Measurements from ENCODE around the gene MFSD8.

Gene MFSD8

GRCh38 chr4:127881563-127881864 lies 83.5 kb downstream of the MFSD8 start:
- H3K36me3 ChIP-seq (ENCODE audit: control insufficient read depth, low read depth, low read length) = peaks cover 39% of the 10 kb centered on the region
- H3K9me3 ChIP-seq (ENCODE audit: control insufficient read depth, low read depth, low read length) = no peaks in the 10 kb centered on the region

GRCh38 chr4:127880763-127881562 lies 84.0 kb downstream of the MFSD8 start, which contains the start of gene PLK4:
Gene PLK4 (plus strand): TSS chr4:127880893. CDS start chr4:127881135, 242 bp downstream.
- Histone ChIP-seq H3K4me3 (ENCODE audit: low read length) (peak within 1 kb of the TSS; percentile 78), H3K27me3 (ENCODE audit: control insufficient read depth, insufficient read depth, low read length) (no peaks in the 10 kb centered on the region), H3K27ac (ENCODE audit: low read length) (peak within 1 kb of the TSS; percentile 94), H3K36me3 (ENCODE audit: control insufficient read depth, low read depth, low read length) (peaks cover 34% of the 10 kb centered on the region), H3K4me1 (ENCODE audit: control insufficient read depth, low read depth, low read length) (peaks cover 5% of the 10 kb centered on the region), H3K9me3 (ENCODE audit: control insufficient read depth, low read depth, low read length) (no peaks in the 10 kb centered on the region), H3K9ac (ENCODE audit: low read length) (peak within 1 kb of the TSS; percentile 96)

More at GRCh38 chr4:127881563-127881864, 83.5 kb downstream of the MFSD8 start:
- Histone ChIP-seq H3K9ac (ENCODE audit: low read length) (peak overlapping the region; percentile 96), H3K27me3 (ENCODE audit: control insufficient read depth, insufficient read depth, low read length) (no peaks in the 10 kb centered on the region), H3K4me1 (ENCODE audit: control insufficient read depth, low read depth, low read length) (peaks cover 5% of the 10 kb centered on the region), H3K27ac (ENCODE audit: low read length) (peak overlapping the region; percentile 6), H3K4me3 (ENCODE audit: low read length) (peak overlapping the region; percentile 78)

- H3K27me3 ChIP-seq (ENCODE audit: control insufficient read depth, insufficient read depth, low read length) = no peaks in the 10 kb centered on the region
- no peak overlapping the region for H3K4me3 ChIP-seq (ENCODE audit: low read length)
- H3K9ac ChIP-seq (ENCODE audit: low read length) = no peak overlapping the region
- H3K4me1 ChIP-seq (ENCODE audit: control insufficient read depth, low read depth, low read length) = no peaks in the 10 kb centered on the region
- H3K27ac ChIP-seq (ENCODE audit: low read length) = no peak overlapping the region
- H3K36me3 ChIP-seq (ENCODE audit: control insufficient read depth, low read depth, low read length) = no peaks in the 10 kb centered on the region
- H3K9me3 ChIP-seq (ENCODE audit: control insufficient read depth, low read depth, low read length) = no peaks in the 10 kb centered on the region
Measured at GRCh38 chr4:127875791-127876190, 89.2 kb downstream of the MFSD8 start.

- Histone ChIP-seq H3K4me3 (ENCODE audit: low read length) (no peak overlapping the region), H3K4me1 (ENCODE audit: control insufficient read depth, low read depth, low read length) (no peaks in the 10 kb centered on the region), H3K27me3 (ENCODE audit: control insufficient read depth, insufficient read depth, low read length) (no peaks in the 10 kb centered on the region), H3K27ac (ENCODE audit: low read length) (no peak overlapping the region), H3K36me3 (ENCODE audit: control insufficient read depth, low read depth, low read length) (no peaks in the 10 kb centered on the region), H3K9ac (ENCODE audit: low read length) (no peak overlapping the region), H3K9me3 (ENCODE audit: control insufficient read depth, low read depth, low read length) (no peaks in the 10 kb centered on the region)
Measured at GRCh38 chr4:127870688-127871087, 94.3 kb downstream of the MFSD8 start.

GRCh38 chr4:127870281-127870680 lies 94.7 kb downstream of the MFSD8 start:
- H3K36me3 ChIP-seq (ENCODE audit: control insufficient read depth, low read depth, low read length) = no peaks in the 10 kb centered on the region
- H3K9me3 ChIP-seq (ENCODE audit: control insufficient read depth, low read depth, low read length) = no peaks in the 10 kb centered on the region
- no peak overlapping the region for H3K4me3 ChIP-seq (ENCODE audit: low read length)
- H3K27me3 ChIP-seq (ENCODE audit: control insufficient read depth, insufficient read depth, low read length) = no peaks in the 10 kb centered on the region
- H3K9ac ChIP-seq (ENCODE audit: low read length) = no peak overlapping the region
- H3K27ac ChIP-seq (ENCODE audit: low read length) = no peak overlapping the region
- H3K4me1 ChIP-seq (ENCODE audit: control insufficient read depth, low read depth, low read length) = no peaks in the 10 kb centered on the region

GRCh38 chr4:127868196-127868595 lies 96.8 kb downstream of the MFSD8 start:
- Histone ChIP-seq H3K9me3 (ENCODE audit: control insufficient read depth, low read depth, low read length) (no peaks in the 10 kb centered on the region), H3K4me1 (ENCODE audit: control insufficient read depth, low read depth, low read length) (no peaks in the 10 kb centered on the region), H3K36me3 (ENCODE audit: control insufficient read depth, low read depth, low read length) (no peaks in the 10 kb centered on the region), H3K27me3 (ENCODE audit: control insufficient read depth, insufficient read depth, low read length) (no peaks in the 10 kb centered on the region), H3K4me3 (ENCODE audit: low read length) (no peak overlapping the region), H3K27ac (ENCODE audit: low read length) (no peak overlapping the region), H3K9ac (ENCODE audit: low read length) (no peak overlapping the region)

Measured in iPS-18a (cell line).